K562 (cell line): ENCODE results near the gene RGS12. TPM values are rescaled to one million over a fixed set of nuclear protein-coding genes. Genes with fewer than 3 reads are reported as not detected.

Experiments
- ATAC-seq: fragments of 200-7000 bp; cut with Tn5 transposase; 3 replicates; pipeline ENCODE4 v1.9.1; 2020; ENCODE audit warnings: moderate library complexity
- BruUV-seq: library from RNA; stranded (reverse); fragments of 400-500 nt; replicated peaks from 2 replicates; lab custom pipeline; 2021; lab: Mats Ljungman, UMichigan
- CTCF ChIA-PET: fragments of 300-600 bp; formaldehyde crosslinking; extraction: SDS; loops from one replicate; lab custom pipeline; 2021; ENCODE audit warnings: low intra/inter-chr PET ratio; lab: Yijun Ruan, JAX
- POLR2A ChIA-PET: fragments of 300-600, 350-650 bp; sonication (Branson Sonifier 250); formaldehyde crosslinking; extraction: SDS; loops from one replicate; lab custom pipeline; 2021; ENCODE audit warnings: antibody characterized with exemption, inconsistent platforms; lab: Yijun Ruan, JAX
- DNase-seq, 4 experiments: peaks; one replicate each; pipeline versions ENCODE4 v3.0.0 to v3.0.0-alpha.2; 2011 to 2018; ENCODE audit warnings: low spot score in 3 of 4, mixed read lengths in 3 of 4; ENCODE audit errors: extremely low read depth in 1 of 4
- FAIRE-seq: peaks from 2 replicates; lab custom pipeline; 2011; peaks lifted over from hg19 to GRCh38; lab: Jason Lieb, UNC
- H2AFZ ChIP-seq: 2 replicates; pipeline ENCODE4 v1.6.0; 2011; ENCODE audit warnings: low read depth, low read length, control low read depth, inconsistent platforms
- H3K27ac ChIP-seq: fragments of 200-600 bp; 3 replicates; pipeline ENCODE4 v1.8.0; 2011; ENCODE audit warnings: low read depth, mild to moderate bottlenecking, control low read depth, inconsistent platforms, low read length, moderate library complexity, mixed read lengths; ENCODE audit errors: extremely low read depth
- H3K27me3 ChIP-seq, 2 experiments: fragments of 300-600 bp in 1 of 2; 2 replicates in 1 of 2; 3 replicates in 1 of 2; pipeline versions ENCODE4 v1.6.0 to v1.8.0; 2011; ENCODE audit warnings: inconsistent platforms in 2 of 2, low read length in 2 of 2, mild to moderate bottlenecking in 1 of 2, mixed read lengths in 1 of 2, moderate library complexity in 1 of 2; ENCODE audit not compliant: control insufficient read depth in 2 of 2, insufficient read depth in 2 of 2
- H3K36me3 ChIP-seq: fragments of 300-600 bp; 3 replicates; pipeline ENCODE4 v1.8.0; 2011; ENCODE audit warnings: mild to moderate bottlenecking, low read length, inconsistent platforms; ENCODE audit not compliant: control insufficient read depth, insufficient read depth
- H3K4me1 ChIP-seq, 2 experiments: fragments of 200-600 bp in 1 of 2; replicated peaks in 1 of 2; 2 replicates in 1 of 2; 3 replicates in 1 of 2; pipeline versions ENCODE4 v1.5.1 to v1.8.0; 2011; ENCODE audit warnings: inconsistent platforms in 2 of 2, low read length in 2 of 2, mild to moderate bottlenecking in 1 of 2, mixed read lengths in 1 of 2, moderate library complexity in 1 of 2; ENCODE audit not compliant: control insufficient read depth in 2 of 2, insufficient read depth in 2 of 2
- H3K4me2 ChIP-seq: 2 replicates; pipeline ENCODE4 v1.6.1; 2011; ENCODE audit warnings: low read length, control low read depth, inconsistent platforms, mixed read lengths; ENCODE audit not compliant: insufficient read depth
- H3K4me3 ChIP-seq: fragments of 200-600 bp; sonication (generic), shearing (Covaris generic); 2 replicates; pipeline ENCODE4 v1.5.1; 2016; ENCODE audit warnings: control low read depth, inconsistent platforms
- H3K79me2 ChIP-seq: fragments of 200-600 bp; 3 replicates; pipeline ENCODE4 v1.8.0; 2011; ENCODE audit warnings: low read length, inconsistent platforms; ENCODE audit not compliant: control insufficient read depth, insufficient read depth
- H3K9ac ChIP-seq, 2 experiments: 2 replicates each; pipeline versions ENCODE4 v1.6.0 to v1.6.1; 2011; ENCODE audit warnings: low read depth in 2 of 2, low read length in 2 of 2, control low read depth in 1 of 2, inconsistent platforms in 1 of 2, mild to moderate bottlenecking in 1 of 2, mixed read lengths in 1 of 2; ENCODE audit not compliant: insufficient read depth in 1 of 2
- H3K9me1 ChIP-seq: one replicate; pipeline ENCODE4 v1.6.0; 2011; ENCODE audit warnings: inconsistent platforms, mild to moderate bottlenecking, low read length, moderate library complexity; ENCODE audit not compliant: control insufficient read depth, insufficient read depth
- H3K9me3 ChIP-seq: replicated peaks from 2 replicates; pipeline ENCODE4 v1.5.1; 2011; ENCODE audit warnings: low read depth, low read length, inconsistent platforms; ENCODE audit not compliant: control insufficient read depth, insufficient read depth
- H4K20me1 ChIP-seq: replicated peaks from 2 replicates; pipeline ENCODE4 v1.6.1; 2011; ENCODE audit warnings: low read length, inconsistent platforms, mixed read lengths; ENCODE audit not compliant: control insufficient read depth, insufficient read depth
- C11orf30 ChIP-seq: fragments of 450-650 bp; IDR thresholded peaks from 2 replicates; pipeline ENCODE4 v1.6.1; 2016; ENCODE audit warnings: low read depth, mild to moderate bottlenecking
- LARP7 ChIP-seq: fragments of 450-650 bp; IDR thresholded peaks from 2 replicates; pipeline ENCODE4 v1.6.1; 2016
- MAFF ChIP-seq: IDR thresholded peaks from 2 replicates; pipeline ENCODE4 v1.6.1; 2012; ENCODE audit warnings: low read length, improper control_type of control experiment
- MAFK ChIP-seq: IDR thresholded peaks from 2 replicates; pipeline ENCODE4 v1.6.1; 2011; ENCODE audit warnings: low read length, improper control_type of control experiment
- MEIS2 ChIP-seq: fragments of 450-650 bp; IDR thresholded peaks from 2 replicates; pipeline ENCODE4 v1.6.1; 2014; ENCODE audit warnings: mild to moderate bottlenecking; ENCODE audit not compliant: partially characterized antibody
- POLR2B ChIP-seq: fragments of 450-650 bp; IDR thresholded peaks from 2 replicates; pipeline ENCODE4 v1.6.1; 2018; ENCODE audit warnings: low read depth; ENCODE audit not compliant: partially characterized antibody
- SP1 ChIP-seq: sonication (generic); formaldehyde crosslinking; IDR thresholded peaks from 2 replicates; pipeline ENCODE4 v1.8.1; 2022; ENCODE audit warnings: mild to moderate bottlenecking, missing genetic modification reagents
- TGIF2 ChIP-seq: sonication (generic); formaldehyde crosslinking; IDR thresholded peaks from 2 replicates; pipeline ENCODE4 v1.8.1; 2022; ENCODE audit warnings: mild to moderate bottlenecking, missing genetic modification reagents, moderate library complexity
- TRIM24 ChIP-seq, 2 experiments: fragments of 450-650 bp; IDR thresholded peaks; 2 replicates each; pipeline ENCODE4 v1.6.1; 2016
- ZNF316 ChIP-seq: fragments of 450-650 bp; IDR thresholded peaks from 2 replicates; pipeline ENCODE4 v1.6.1; 2016
- WGBS: fragments of 100-300 bp; shearing (Covaris generic); methylation state at CpG from one replicate; pipeline ENCODE4 v1.1.6; 2016; ENCODE audit warnings: low coverage, mixed read lengths; ENCODE audit not compliant: insufficient coverage; ENCODE audit errors: missing lambda C conversion rate; 5-methylcytosine and 5-hydroxymethylcytosine counted together
- in situ Hi-C: fragments of 300-500 bp; cut with MboI; formaldehyde crosslinking; loops from 4 replicates; pipeline ENCODE4 v1.15.0; 2018; ENCODE audit warnings: inconsistent platforms, mixed read lengths
- intact Hi-C: fragments of 100-400 bp; cut with micrococcal nuclease; formaldehyde crosslinking; loops from 2 replicates; pipeline ENCODE4 v1.14.2; 2022
- polyA plus RNA-seq, 8 experiments: library from polyadenylated mRNA; depleted of rRNA in 4 of 8; stranded (reverse) in 5 of 8; unstranded in 3 of 8; fragments of >200 nt; fragmentation: Nextera tagmentation in 2 of 8; fragmentation: Illumina TruSeq in 1 of 8; extraction: Ambion mirVana in 2 of 8; extraction: Trizol in 1 of 8; gene quantifications; 2 replicates each; pipeline versions ENCODE4 v1.2.1 to v1.2.3, GENCODE V29; 2011 to 2014; ENCODE audit warnings: inconsistent platforms in 1 of 8, missing spikeins in 1 of 8
- total RNA-seq, 7 experiments: library from RNA; depleted of rRNA in 6 of 7; stranded (reverse); fragments of >200 nt in 6 of 7; fragmentation: Illumina TruSeq in 2 of 7; extraction: Trizol in 2 of 7; gene quantifications; 2 replicates each; pipeline versions ENCODE4 v1.2.1 to v1.2.3, GENCODE V29; 2011 to 2021; ENCODE audit warnings: low replicate concordance in 1 of 7
- TF ChIP-seq, protein P1 (sequence below), 2 experiments: fragments of 450-650 bp; formaldehyde crosslinking in 1 of 2; IDR thresholded peaks; 2 replicates each; pipeline versions ENCODE4 v1.4.0 to v1.6.1; 2014 to 2020; ENCODE audit warnings: mild to moderate bottlenecking in 2 of 2, borderline replicate concordance in 1 of 2, low read depth in 1 of 2

Gene RGS12
- total and polyA plus RNA-seq, 9 of the 15 experiments (the other 6 are each of a cell fraction or from before 2014, with no cell fraction given): 0.30 to 8.8 (median 5.5) TPM

DNA sequence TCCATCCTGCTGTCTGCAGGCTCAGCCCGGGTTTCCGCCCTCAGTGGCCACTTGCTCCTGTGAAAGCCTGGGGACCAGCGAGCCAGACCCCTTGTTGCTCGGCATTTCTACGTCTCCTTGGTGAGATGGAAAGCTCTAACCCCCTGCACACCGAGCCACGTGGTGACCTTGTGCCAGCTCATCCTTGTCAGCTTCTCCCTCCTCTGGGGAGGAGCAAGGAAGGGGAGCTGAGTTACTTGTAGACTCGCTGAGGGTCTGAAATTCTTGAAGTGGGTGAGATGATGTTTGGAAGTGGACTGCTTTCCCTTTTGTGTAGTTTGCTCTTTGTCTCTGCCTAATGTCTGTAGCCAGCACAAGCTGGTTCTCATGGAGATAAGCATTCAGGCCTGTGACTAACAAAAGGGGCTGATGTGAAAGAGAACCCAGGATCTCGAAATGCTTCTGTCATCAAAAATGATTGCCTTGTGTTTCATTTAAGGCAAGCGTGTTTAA, 29.3 kb downstream of the RGS12 start:
- FAIRE-seq: no peak

More for the DNA sequence above, 29.3 kb downstream of the RGS12 start:
- no peaks in the 10 kb centered on the region; the same call in 1 of the 2 replicates for H4K20me1 ChIP-seq
- peaks cover 0 to 31% of the 10 kb centered on the region in 2 experiments; a peak in 2 of 5 replicates for H3K4me1 ChIP-seq
- H3K27me3 ChIP-seq: no peaks in the 10 kb centered on the region
- CTCF ChIA-PET: interaction anchor here (0.7 kb wide), 1 partner anchor 216 kb away, joined by 3 read pairs; no protein-coding TSS in a partner anchor
- BruUV-seq: no TSS peak
- intact Hi-C loops: loop anchor here (10.0 kb wide), 2 partner anchors 127 to 217 kb away; no protein-coding TSS in a partner anchor
- no peaks in the 10 kb centered on the region for H3K79me2 ChIP-seq
- H3K4me2 ChIP-seq: no peak overlapping the region
- TF ChIP-seq SP1 (CRISPR knock-in tag) (no peak), POLR2B (no peak), TGIF2 (CRISPR knock-in tag) (no peak), MAFF (0 out of 2 replicates have a peak, but pooled peaks have one; percentile 34), MAFK (peak; percentile 44; the same call in 1 of the 2 replicates), LARP7 (no peak), ZNF316 (peak; percentile 40; the same call in 1 of the 2 replicates), TRIM24 (IDR thresholded peaks at IDR 0.05) (no peak), C11orf30 (peak; percentile 34; the same call in 1 of the 2 replicates), MEIS2 (no peak)
- TF ChIP-seq, protein P1, sequence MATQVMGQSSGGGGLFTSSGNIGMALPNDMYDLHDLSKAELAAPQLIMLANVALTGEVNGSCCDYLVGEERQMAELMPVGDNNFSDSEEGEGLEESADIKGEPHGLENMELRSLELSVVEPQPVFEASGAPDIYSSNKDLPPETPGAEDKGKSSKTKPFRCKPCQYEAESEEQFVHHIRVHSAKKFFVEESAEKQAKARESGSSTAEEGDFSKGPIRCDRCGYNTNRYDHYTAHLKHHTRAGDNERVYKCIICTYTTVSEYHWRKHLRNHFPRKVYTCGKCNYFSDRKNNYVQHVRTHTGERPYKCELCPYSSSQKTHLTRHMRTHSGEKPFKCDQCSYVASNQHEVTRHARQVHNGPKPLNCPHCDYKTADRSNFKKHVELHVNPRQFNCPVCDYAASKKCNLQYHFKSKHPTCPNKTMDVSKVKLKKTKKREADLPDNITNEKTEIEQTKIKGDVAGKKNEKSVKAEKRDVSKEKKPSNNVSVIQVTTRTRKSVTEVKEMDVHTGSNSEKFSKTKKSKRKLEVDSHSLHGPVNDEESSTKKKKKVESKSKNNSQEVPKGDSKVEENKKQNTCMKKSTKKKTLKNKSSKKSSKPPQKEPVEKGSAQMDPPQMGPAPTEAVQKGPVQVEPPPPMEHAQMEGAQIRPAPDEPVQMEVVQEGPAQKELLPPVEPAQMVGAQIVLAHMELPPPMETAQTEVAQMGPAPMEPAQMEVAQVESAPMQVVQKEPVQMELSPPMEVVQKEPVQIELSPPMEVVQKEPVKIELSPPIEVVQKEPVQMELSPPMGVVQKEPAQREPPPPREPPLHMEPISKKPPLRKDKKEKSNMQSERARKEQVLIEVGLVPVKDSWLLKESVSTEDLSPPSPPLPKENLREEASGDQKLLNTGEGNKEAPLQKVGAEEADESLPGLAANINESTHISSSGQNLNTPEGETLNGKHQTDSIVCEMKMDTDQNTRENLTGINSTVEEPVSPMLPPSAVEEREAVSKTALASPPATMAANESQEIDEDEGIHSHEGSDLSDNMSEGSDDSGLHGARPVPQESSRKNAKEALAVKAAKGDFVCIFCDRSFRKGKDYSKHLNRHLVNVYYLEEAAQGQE (IDR thresholded peaks at IDR 0.05; ENCODE audit: borderline replicate concordance): peak; percentile 38; the same call in 1 of the 2 replicates
- TF ChIP-seq, protein P1 (CRISPR knock-in tag; IDR thresholded peaks at IDR 0.05; ENCODE audit: low read depth): no peak
- TF ChIP-seq, all 486 proteins: peak for 5
- H2AFZ ChIP-seq: peak overlapping the region; percentile 23; the same call in 1 of the 2 replicates
- no peaks in the 10 kb centered on the region for H3K9me1 ChIP-seq
- in situ Hi-C loops: no loop called here
- H3K9me3 ChIP-seq: no peaks in the 10 kb centered on the region
- no peak overlapping the region for H3K27ac ChIP-seq
- POLR2A ChIA-PET: interaction anchor here (2.0 kb wide), 1 partner anchor 10 kb away, joined by 10 read pairs; no protein-coding TSS in a partner anchor
- no peaks in the 10 kb centered on the region for H3K36me3 ChIP-seq
- H3K4me3 ChIP-seq: no peak overlapping the region
- 39% methylated on average over 10 of the region's 10 CpGs for WGBS
- ATAC-seq: no peak
- peak in 1 of 4 experiments; percentile 14 for DNase-seq
- no peak overlapping the region for H3K9ac ChIP-seq
